Measurements from ENCODE around the gene TPRA1. TPM values are rescaled to one million over a fixed set of nuclear protein-coding genes. Genes with fewer than 3 reads are reported as not detected.

Gene TPRA1
- total RNA-seq, 1 experiment from 2014 or later = 20.0 TPM

DNA sequence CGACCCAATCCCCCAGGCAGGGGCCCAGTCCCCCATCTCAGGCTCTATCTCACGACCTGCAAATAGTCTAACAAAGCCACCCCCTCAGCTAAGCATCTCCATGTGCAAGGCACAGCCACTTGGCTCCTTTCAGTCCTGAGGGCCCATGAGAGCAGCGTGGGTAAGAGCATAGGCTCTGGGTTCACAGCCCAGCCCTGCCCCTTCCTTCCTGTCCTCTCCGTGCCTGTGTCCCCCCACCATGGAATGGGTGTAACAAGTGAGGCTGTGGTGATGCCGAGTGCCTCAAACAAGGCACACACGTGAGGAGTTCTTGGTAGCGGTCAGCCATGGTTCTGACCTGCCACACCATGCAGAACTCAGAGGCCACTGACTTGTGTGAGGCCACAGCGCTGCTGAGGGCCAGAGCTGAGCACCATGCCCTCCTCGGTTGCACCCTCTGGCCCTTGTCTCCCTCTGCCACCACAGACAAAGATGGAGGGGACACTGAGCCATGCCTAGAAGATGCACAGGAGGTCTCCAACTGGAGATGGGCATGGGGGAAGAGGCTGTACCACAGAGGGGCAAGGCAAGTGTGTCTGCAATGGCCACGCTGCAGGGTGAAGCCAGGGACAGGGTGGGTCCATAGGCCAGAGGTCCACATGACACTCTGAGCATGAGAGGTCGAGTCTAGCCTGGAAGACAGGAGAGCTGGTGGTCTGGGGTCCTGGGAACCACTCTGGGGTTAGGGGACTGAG is 10.0 kb downstream of the TPRA1 start:
- TF ChIP-seq, protein P1, sequence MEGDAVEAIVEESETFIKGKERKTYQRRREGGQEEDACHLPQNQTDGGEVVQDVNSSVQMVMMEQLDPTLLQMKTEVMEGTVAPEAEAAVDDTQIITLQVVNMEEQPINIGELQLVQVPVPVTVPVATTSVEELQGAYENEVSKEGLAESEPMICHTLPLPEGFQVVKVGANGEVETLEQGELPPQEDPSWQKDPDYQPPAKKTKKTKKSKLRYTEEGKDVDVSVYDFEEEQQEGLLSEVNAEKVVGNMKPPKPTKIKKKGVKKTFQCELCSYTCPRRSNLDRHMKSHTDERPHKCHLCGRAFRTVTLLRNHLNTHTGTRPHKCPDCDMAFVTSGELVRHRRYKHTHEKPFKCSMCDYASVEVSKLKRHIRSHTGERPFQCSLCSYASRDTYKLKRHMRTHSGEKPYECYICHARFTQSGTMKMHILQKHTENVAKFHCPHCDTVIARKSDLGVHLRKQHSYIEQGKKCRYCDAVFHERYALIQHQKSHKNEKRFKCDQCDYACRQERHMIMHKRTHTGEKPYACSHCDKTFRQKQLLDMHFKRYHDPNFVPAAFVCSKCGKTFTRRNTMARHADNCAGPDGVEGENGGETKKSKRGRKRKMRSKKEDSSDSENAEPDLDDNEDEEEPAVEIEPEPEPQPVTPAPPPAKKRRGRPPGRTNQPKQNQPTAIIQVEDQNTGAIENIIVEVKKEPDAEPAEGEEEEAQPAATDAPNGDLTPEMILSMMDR (conservative IDR thresholded peaks at IDR 0.05) = no peak
- Histone ChIP-seq H3K4me2 (ENCODE audit: insufficient read depth, insufficient read length, low read length) (no peak overlapping the region), H3K79me1 (ENCODE audit: insufficient read depth, low read depth, low read length, poor library complexity, severe bottlenecking) (no peaks in the 10 kb centered on the region), H4K20me1 (ENCODE audit: control insufficient read depth, insufficient read depth, insufficient read length) (no peaks in the 10 kb centered on the region), H2BK12ac (ENCODE audit: insufficient read length, low read depth, low read length) (no peak overlapping the region), H3K27me3 (ENCODE audit: insufficient read depth, low read length) (no peaks in the 10 kb centered on the region), H3K4me1 (ENCODE audit: insufficient read depth, low read length) (no peaks in the 10 kb centered on the region), H3K23me2 (ENCODE audit: insufficient read length, low read depth, low read length, poor library complexity, severe bottlenecking) (no peaks in the 10 kb centered on the region), H3K79me2 (ENCODE audit: insufficient read depth, low read length) (no peaks in the 10 kb centered on the region), H2AK5ac (ENCODE audit: insufficient read length, low read length) (no peak overlapping the region), H3T11ph (ENCODE audit: low read length) (no peak overlapping the region), H3K56ac (ENCODE audit: insufficient read length, low read depth, low read length) (no peak overlapping the region), H3K27ac (ENCODE audit: insufficient read length, low read depth, low read length) (no peak overlapping the region), H3K9me3 (ENCODE audit: control insufficient read depth, low read depth, low read length) (no peaks in the 10 kb centered on the region), H3K4ac (ENCODE audit: low read depth, low read length) (no peak overlapping the region), H2BK20ac (ENCODE audit: low read depth, low read length, poor library complexity, severe bottlenecking) (no peak overlapping the region), H3K23ac (ENCODE audit: insufficient read length, low read depth, low read length) (no peak overlapping the region), H2BK15ac (ENCODE audit: low read depth, low read length) (no peak overlapping the region), H3K9ac (ENCODE audit: extremely low read depth, insufficient read length, low read length) (no peak overlapping the region), H2BK5ac (ENCODE audit: insufficient read length, low read length) (no peak overlapping the region), H3K18ac (ENCODE audit: insufficient read length, low read depth, low read length) (no peak overlapping the region), H4K91ac (ENCODE audit: insufficient read length, low read depth, low read length) (no peak overlapping the region), H2BK120ac (ENCODE audit: low read depth, low read length, poor library complexity, severe bottlenecking) (no peak overlapping the region), H3K14ac (ENCODE audit: insufficient read depth, low read length) (no peak overlapping the region), H4K8ac (replicated peaks; ENCODE audit: insufficient read length, low read depth, low read length) (no peak overlapping the region), H4K5ac (ENCODE audit: insufficient read length, low read depth, low read length) (no peak overlapping the region), H2AFZ (ENCODE audit: low read length) (no peak overlapping the region)
- peaks cover 2 to 11% (median 7%) of the 10 kb centered on the region in 3 experiments; a peak in 5 of 7 replicates for H3K36me3 Mint-ChIP-seq (ENCODE audit: insufficient read depth in 1 of 3, low read depth in 3 of 3)
- H3K9me3 Mint-ChIP-seq = no peaks in the 10 kb centered on the region
- H3K27me3 Mint-ChIP-seq (ENCODE audit: low read depth) = no peaks in the 10 kb centered on the region; the same call in 1 of the 2 replicates
- no CpG with 5 or more reads among the region's 11 CpGs for WGBS (ENCODE audit: extremely low coverage, insufficient read length, low lambda C conversion rate)
- peak overlapping the region in 1 of 3 experiments; percentile 64; a peak in 1 of 7 replicates for H3K27ac Mint-ChIP-seq
- H3K4me3 Mint-ChIP-seq = no peak overlapping the region
- peaks cover 0 to 2% of the 10 kb centered on the region in 2 experiments; a peak in 1 of 4 replicates for H3K4me1 Mint-ChIP-seq
- no peak for DNase-seq

Measured in H9 (cell line).